CD4-positive, alpha-beta T cell treated with Interleukin-6 for 4 hours (primary cell): ENCODE data around the gene NLGN1.

Source experiments
- DNase-seq: peaks from one replicate; pipeline ENCODE4 v3.0.0-alpha.2; 2020; ENCODE audit warnings: mixed read lengths

The NLGN1 gene

DNA sequence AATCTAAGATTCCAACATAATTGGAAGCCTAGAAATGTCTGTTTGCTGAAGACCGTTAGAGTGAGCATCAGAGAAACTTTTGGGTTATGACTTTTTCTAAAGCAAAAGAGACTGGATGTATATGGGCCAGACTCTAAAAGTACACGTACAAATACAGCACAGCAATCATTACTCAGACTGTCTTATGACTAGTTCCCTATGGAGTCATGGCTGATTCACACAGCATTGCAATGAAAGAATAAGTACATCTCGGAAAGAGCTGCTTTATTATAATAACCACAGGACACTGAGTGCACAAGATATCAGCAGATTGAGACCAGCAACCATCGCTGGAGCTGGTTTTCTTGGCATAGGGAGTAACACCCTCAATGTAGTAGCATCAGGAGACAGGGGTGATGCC is 618.6 kb downstream of the NLGN1 start:
- no peak for DNase-seq

DNA sequence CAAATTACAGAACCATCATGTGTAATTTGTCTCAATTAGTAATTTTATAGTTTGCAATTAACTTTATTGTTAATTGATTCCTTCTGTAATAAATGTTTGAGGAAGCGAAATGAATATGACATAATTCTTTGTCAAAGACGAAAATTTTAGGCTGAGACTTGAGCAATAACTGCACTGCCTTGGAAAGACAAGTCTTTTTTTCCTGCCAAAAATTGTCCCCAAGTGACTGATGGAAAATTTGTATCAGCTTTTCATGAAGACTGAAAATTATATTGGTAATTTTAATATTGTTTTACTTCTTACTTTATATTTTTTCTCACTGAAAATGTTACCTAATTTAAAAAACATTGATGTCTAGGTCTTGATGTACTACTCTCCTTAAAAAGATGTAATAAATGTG is 622.6 kb downstream of the NLGN1 start:
- DNase-seq: no peak

DNA sequence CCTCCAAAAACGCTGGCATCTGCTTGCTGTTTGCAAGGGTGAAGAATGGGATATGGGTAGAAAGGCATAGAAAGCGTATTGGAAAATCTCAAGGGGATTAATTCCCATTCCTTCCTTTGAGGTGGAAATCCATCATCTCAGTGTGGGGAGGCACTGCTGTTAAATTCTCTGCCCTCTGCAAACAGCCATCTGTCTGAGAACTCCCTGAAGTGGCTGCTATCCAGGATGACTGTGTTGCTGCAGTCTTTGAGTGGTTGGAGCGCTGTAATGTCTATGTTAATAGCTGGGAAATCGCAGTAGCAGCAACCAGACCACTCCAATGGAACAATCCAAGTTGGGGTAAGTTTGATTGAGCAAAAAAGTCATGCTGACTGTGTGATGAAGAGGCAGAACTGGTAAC is 625.9 kb downstream of the NLGN1 start:
- no peak for DNase-seq

DNA sequence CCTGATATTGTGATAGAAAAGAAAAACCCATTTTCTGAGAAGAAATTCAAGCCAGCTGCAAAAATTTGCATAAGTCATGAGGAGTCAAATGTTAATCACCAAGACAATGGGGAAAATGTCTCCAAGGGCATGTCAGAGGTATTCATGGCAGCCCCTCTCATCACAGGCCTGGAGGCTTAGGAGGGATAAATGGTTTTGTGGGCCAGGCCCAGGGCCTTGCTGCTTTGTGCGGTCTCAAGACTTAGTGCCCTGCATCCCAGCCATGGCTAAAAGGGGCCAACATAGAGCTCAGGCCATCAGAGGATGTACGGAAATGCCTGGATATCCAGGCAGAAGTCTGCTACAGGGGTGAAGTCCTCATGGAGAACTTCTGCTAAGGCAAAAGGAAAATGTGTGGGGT is 631.1 kb downstream of the NLGN1 start:
- DNase-seq: no peak

DNA sequence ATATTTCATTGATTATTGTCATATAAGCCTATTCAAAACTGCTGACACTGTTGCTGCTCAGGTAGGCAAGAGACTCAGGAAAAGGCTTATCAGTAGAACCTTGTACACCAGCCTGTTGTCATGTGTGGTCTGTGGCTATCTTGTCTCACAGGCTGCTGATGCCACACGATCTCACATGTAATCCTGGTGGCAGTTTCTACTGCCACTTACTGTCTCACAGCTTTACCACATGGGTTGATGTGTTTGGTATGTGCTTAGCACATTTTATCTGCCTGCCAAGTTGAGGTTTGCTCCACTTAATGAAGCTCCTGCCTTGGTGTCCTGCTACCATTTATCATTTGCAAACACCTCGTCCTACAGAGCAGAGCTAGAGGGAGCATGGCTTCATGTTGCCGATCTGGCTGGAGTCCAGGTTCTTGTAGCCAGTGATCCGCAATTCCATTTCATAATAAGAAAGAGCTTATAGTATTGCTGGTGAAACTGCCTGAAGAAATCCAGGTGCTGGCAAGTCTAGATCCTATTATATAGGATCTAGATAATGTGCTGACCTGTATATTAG is 637.9 kb downstream of the NLGN1 start:
- DNase-seq: no peak

DNA sequence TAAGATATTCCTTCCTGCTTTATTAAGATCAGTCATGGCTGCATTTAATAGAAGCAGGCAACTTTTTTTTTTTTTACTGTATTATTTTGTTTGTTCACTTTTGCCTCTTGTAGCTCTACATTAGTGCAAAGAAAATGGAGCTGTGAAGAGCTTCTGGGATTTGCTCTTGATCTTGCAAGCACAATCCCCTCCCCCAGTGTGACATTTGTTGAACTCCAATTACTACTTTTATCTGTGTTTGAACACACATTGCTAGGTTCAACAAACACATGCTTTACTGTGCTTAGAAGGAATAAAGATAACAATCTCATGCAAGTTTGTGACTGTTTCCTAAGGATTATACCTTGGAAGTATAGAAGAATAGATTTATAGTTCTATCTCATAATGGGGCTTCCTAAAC is 648.8 kb downstream of the NLGN1 start:
- no peak for DNase-seq

DNA sequence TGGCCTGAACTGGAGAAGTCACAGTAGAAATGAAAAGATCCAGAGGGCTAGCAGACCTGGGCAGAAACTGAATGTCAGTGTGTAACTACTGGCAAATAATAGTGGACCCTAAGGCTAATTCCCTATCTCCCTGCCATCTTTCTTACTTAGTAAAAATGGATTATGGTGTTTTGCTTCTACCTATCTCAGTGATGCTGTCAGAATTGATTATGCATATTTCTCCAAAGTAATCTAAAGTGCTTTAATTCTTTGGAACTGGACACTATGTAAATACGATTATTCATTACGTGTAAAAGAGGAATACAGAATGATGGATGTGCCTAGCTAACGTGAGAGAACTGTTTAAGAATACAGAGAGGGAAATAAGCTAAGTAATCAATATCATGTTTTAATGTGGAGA is 651.9 kb downstream of the NLGN1 start:
- no peak for DNase-seq

DNA sequence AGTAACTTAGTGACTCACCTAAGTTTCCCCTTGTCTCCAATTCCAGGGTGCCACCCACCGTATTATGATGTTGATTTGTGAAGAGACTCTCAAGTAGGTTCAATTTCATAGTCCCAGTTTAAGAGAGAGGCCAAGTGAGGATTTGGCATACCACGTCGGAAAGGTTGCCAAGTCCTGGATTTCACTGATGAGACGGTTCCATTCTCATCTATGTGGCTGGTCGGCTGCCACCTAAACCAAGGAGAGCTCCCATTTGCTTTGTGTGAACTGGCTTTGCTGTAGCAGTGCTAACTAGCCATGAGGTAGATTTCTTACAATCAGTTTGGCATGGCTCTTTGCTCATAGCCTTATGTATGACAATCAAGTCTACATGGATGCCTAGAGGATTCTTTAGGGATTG is 653.6 kb downstream of the NLGN1 start:
- no peak for DNase-seq

DNA sequence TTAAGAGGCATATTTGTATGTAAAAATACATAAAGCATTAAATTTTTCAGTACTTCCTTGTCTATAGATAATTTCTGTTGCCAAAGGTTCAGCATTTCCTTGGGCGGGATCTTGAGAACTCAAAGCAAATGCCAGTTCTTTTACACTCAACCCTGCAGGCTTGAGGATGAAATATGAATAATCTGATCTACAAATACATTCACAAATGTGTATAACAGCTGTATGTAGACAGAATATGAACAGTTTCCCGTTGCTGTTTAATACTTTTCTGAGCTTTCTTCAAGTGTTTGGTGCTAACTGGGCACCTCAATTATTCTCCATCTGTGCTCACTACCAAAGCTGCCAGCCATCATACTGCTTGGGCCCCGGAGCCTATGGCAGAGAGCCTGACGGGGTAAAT is 661.3 kb downstream of the NLGN1 start:
- DNase-seq: no peak

DNA sequence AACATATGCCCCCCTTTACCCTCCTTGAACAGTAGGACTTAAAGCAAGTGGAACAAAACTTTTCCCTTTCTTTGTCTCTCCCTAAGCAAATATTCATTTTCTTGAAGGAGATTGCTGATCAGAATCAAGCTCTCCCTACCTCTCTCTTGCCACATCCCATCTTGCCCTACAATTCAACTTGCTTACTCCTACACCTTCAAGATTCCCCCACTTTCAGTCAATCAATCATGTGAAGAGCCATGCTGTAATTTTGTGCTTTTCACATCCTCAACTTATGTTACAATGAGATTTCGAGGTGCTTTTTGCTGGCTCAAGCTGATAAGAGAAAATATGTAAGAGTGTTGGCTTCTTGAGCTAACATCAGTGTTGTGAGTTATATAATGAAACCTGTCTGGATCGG is 662.9 kb downstream of the NLGN1 start:
- DNase-seq: no peak

DNA sequence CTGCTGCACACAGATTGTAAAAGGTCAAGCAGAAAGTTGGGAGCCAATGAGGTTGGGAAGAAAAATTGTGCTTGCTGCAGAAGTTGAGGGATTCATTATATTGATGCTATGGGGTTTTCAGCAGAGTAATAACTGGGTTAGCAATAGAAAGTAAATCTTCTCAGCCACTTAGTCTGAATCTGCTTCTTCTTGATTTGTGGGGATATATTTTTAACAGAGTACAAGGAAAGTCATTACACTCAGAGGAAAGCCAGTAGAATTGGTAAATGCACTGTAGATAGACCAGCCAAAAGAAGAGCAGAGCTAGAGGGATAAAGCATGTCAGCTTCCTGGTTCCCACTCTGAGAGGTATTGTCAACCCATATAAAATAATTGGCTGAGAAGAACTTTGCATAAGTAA is 663.6 kb downstream of the NLGN1 start:
- DNase-seq: no peak

DNA sequence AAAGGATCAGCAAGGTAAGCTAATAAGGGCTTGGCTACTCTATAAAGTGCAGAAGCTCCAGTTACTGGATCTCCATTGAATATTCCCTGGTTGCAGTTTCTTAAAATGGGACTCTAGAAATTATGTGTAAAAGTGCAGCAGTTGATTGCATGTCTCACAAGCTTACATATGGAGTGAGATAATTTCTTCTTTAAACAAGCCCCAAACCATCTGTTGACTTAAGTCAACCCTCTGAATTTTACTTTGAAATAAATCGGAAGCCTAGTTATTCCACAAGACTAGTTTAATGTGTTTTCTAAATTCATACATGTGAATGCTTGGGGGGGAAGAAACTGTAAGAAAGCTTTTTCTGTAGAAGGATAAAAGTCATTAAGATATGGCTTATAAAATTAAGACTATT is 664.2 kb downstream of the NLGN1 start:
- DNase-seq: no peak

DNA sequence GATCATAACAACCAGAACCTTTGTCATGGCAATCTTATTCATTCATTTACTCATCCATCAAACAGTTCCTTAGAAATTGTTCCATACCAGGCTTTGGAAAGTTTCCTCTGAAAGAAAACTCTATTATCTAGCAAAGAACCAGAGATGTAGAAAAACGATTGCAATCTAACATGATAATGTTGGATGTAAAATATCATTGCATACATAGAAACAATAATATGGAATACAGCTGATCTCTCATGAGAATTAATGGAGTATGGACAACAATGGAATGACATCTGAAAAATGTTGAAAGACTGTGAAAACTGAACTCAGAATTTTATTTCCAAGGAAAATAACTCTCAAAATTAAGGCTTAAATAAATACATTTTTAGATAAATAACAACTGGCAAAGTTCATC is 665.4 kb downstream of the NLGN1 start:
- no peak for DNase-seq

DNA sequence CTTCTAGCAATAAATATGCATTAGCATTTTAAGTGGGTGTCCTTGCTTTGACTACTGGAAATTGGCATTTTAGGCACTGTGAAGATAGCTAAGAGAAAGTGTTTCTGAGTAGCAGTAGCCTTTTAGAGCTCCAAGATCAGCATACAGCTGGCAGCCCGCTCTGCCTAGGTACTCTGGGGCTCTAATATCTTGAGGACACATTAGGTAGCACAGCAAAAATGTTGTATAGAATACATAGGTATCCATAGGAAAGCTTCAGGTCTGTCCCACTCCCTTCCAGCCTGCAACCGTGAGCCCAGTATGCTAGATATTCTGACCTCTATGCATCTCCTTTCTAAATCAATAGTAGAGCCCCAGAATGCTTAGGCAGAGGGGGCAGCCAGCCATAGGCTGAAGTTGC is 670.5 kb downstream of the NLGN1 start:
- DNase-seq: no peak

DNA sequence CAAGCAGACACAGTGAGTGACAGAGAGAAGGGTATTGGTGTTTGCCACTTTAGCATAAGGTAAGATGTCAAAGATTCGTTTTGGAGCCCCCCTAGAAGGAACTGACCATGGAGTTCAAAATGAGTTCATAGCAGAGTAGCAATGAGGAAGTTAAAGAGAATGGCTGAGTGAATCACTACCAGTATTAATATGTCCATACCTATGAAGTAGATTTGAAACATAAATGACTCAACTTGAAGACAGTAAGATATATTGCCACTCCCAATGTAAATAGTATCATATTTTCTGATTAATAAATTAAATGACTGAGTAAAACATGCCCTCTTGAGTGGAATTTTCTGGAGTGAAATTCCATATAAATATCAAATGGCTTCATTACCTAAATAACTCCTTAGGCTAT is 675.1 kb downstream of the NLGN1 start:
- no peak for DNase-seq

DNA sequence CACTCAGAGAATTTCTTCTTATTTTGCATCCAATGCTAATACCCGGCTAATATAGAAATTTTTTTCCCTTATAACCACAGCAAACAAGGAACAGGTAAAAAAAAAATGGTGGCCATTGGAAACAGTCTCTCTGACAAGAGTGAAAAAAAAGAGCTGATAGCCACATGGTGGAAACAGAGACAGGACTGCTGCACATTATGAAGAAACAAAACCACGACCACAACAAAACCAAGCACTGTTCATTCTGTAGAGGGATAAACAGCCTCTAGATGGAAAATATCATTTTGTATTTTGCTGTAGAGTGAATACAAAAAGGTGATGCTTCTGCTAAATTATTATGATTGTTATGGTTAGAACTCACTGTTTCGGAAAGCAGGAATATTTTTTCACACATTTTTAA is 686.2 kb downstream of the NLGN1 start:
- DNase-seq: no peak

DNA sequence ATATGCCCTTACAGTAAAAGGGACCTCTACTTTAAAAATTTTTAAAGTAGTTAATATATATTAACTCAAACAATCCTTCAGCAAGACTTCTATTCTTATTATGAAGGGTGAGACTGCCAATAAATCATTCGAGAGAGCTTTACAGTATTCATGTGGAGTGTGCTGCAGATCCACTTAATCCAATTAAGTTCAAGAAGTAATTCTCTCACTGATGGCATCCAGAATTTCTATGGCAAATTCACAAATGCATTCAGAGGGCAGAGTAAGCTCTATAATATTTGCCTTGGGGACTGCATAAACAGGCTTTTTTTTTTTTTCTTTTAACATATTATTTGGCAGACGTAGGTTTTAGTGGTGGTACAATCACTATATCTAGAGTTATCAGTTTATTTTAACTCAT is 692.0 kb downstream of the NLGN1 start:
- DNase-seq: no peak

DNA sequence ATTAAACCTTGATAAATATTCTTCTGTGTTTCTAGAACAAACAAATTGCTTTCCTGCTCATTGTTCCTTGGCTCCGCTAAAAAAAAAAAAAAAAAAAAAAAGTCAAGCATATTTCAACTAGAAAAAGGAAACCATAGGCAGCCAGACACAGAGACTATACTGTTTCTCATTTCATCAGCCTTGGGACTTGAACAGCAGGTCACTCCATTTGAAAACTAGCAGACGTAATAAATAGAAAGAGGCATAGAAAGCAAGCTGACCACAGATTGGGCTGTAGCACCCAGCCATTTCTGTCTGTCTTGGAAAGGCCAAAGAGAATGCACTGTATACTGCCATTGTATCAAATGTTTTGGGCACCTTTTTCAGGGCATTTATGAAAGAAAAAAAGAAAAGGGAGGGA is 697.1 kb downstream of the NLGN1 start:
- no peak for DNase-seq

DNA sequence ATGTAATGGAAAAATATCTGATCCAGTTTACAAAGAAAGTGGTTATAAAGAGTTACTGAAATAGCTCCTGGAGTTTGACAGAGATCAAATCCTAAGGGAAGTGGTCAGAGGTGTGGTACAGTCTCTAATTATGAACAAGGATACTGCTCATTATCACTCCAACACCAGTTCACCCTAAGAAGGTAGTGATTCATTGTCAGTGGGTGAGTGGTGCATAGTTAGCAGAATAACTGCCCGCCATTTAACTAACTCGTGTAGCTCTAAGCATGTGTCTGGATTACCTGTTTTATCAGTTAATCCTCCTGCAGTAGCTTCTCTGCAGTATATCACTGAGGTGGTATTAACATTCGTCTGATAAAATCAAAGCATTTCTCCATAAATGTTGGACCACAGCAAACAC is 700.1 kb downstream of the NLGN1 start:
- no peak for DNase-seq

DNA sequence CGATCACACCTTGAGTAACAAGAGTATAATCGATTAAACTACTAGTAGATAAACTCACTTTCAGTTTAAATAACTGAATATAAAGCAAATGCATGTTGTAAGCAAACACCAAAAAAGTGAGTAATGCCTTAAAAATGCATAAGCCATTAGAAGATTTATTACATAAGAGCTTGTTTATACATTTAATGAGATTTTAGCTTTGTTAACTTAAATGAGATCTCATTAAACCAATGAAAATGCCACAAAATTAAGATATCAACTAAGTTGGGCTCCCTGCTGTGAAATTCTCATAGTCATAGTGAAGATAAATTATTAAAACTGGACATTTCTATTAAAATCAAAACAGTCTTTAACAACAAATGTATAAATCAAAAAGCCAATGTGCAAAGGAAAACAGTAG is 701.2 kb downstream of the NLGN1 start:
- no peak for DNase-seq

DNA sequence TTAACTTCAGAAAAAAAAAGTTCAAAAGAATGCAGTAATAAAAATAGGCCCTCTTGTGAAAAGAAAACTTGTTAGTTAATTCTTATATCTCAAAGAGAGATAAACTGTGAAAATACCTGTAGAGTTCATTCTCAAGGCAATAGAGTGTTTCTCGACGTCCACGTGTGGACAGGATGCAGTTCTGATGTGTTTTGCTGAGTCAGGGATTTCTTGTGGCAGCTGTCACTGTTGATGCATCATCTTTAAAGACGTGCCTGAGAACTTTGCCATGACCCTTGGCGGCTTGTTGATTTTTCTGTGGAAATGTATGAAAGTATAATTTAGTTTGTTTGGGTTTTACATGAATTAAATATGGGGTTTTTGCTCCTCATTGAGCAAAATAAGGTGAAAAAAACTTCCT is 702.2 kb downstream of the NLGN1 start:
- DNase-seq: no peak

DNA sequence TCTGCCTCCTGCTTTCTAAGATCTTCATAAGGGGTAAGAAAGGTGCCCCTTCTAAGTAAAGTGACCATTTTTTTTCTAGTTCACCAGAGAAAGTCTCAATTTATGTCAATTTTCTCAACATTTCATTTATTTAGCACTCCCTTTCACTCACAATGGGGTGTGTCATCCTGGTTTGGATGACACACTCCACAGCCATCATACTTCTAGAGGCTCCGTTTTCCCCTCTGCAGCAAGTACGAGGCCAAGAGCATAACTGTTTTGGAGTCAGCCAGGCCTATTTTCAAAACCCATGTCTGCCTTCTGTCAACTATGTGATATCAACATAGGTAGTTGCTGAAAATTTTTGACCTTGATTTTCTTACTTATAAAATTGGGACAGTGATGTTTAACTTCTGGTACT is 703.2 kb downstream of the NLGN1 start:
- no peak for DNase-seq

DNA sequence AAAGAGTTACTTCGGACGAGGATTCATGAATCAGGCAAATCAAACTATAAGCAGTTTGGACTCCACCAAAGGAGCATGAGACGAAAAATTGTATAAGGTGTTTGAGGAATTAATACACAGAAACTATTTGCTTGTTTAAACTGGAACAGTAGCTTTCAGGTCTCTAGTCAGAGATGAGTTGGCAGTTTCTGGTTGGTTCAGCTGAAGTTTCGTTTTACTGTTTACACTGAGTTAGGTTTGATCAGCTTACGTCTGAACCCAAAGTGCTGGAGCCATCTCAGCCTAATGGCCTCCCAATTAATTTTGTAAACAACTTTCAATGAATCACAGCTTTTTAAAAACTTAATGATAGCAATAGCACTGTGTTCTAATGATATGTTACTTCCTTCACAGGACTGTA is 703.7 kb downstream of the NLGN1 start:
- no peak for DNase-seq

DNA sequence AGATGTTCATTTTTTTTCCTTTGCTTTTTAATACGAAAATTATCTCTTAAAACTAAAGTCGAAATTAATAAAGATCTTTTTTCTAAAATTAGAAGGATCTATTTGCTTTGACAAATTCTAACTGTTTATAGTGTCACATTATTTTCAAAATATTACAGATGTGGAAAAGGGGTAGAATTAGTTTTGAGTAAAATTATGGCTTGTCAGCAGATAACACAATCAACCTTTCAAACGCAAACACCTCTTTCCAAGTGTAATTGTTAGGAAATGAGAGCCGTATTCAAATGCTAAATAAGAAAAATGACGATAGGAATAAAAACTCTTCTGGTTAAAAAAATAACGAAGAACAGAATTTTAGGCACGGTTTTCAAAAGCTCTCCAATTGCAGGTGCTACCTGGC is 704.7 kb downstream of the NLGN1 start:
- no peak for DNase-seq

DNA sequence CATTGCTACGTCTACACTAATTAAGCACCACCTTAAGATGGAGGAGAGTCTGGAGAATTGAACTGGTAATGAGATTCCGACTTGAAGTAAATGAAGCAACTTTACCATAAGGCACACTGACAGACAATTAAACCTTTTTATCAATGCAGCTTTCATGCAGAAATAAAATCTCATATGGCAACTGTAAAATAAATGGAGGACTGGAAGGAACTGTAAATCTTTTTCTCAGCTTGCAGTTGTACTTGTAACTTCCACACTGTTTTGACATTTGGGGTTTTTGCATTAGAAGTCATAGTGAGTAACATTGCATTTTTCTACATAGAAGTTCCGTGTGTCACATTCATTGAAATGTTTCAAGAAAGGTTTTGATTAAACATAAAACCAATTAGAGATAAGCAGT is 705.3 kb downstream of the NLGN1 start:
- no peak for DNase-seq

DNA sequence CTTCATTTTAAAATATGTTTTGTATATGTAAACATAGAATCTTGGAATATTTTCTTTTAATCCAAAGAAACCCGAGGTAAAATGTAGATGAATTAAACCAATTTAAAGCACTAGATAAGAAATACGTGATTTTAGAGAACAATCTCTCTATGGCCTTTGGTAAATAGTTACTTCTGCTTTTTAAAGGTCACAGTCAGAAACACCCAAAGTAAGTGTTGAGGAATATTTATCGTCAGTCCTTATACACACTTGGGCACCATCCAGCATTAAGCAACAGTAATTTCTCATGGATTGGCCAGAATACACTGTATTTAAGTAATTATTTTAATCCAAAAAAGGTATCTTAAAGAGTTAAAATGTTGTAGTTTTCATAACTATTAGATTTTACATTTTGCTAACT is 713.2 kb downstream of the NLGN1 start:
- DNase-seq: no peak
